K562 (cell line): ENCODE results near the gene SLC7A4. TPM values are rescaled to one million over a fixed set of nuclear protein-coding genes. Genes with fewer than 3 reads are reported as not detected.
A peak's percentile ranks its signal among the peaks of the same experiment; 100 is the strongest.

ENCODE experiments used
- ARID2 ChIP-seq: fragments of 450-650 bp; IDR thresholded peaks from 2 replicates; pipeline ENCODE4 v1.6.1; 2017; ENCODE audit warnings: antibody characterized with exemption, mild to moderate bottlenecking
- CXXC5 ChIP-seq: fragments of 250-450 bp; sonication (Bioruptor Pico); IDR thresholded peaks from 2 replicates; pipeline ENCODE4 v1.8.0; 2022; ENCODE audit warnings: inconsistent platforms, mild to moderate bottlenecking, moderate library complexity
- ESRRB ChIP-seq: fragments of 250-450 bp; sonication (Bioruptor Pico); IDR thresholded peaks from 2 replicates; pipeline ENCODE4 v1.5.0; 2020; ENCODE audit warnings: mild to moderate bottlenecking, moderate library complexity, borderline replicate concordance
- GATA2 ChIP-seq: sonication (generic); formaldehyde crosslinking; IDR thresholded peaks from 2 replicates; pipeline ENCODE4 v1.4.0; 2020; ENCODE audit warnings: mild to moderate bottlenecking, missing genetic modification reagents
- PYGO2 ChIP-seq: fragments of 450-650 bp; IDR thresholded peaks from 2 replicates; pipeline ENCODE4 v1.6.1; 2016; ENCODE audit warnings: mild to moderate bottlenecking, missing genetic modification characterization, moderate library complexity, missing compliant biosample characterization
- RBM14 ChIP-seq: fragments of 200-400 bp; formaldehyde crosslinking; IDR thresholded peaks from 2 replicates; pipeline ENCODE4 v1.6.1; 2018; ENCODE audit warnings: low read depth, mild to moderate bottlenecking, low read length, moderate library complexity, borderline replicate concordance; ENCODE audit not compliant: insufficient read depth
- RBM22 ChIP-seq: fragments of 200-400 bp; formaldehyde crosslinking; IDR thresholded peaks from 2 replicates; pipeline ENCODE4 v1.6.1; 2018; ENCODE audit warnings: low read length, low read depth; ENCODE audit not compliant: poor library complexity, severe bottlenecking
- RFX1 ChIP-seq: fragments of 450-650 bp; IDR thresholded peaks from 2 replicates; pipeline ENCODE4 v1.6.1; 2016; ENCODE audit warnings: mild to moderate bottlenecking, moderate library complexity
- SMARCB1 ChIP-seq: IDR thresholded peaks from 2 replicates; pipeline ENCODE4 v1.6.1; 2011; ENCODE audit warnings: improper control_type of control experiment, low read depth; ENCODE audit not compliant: insufficient read length
- TAF7 ChIP-seq: fragments of 450-650 bp; IDR thresholded peaks from 2 replicates; pipeline ENCODE4 v1.6.1; 2016; ENCODE audit warnings: missing genetic modification characterization, missing compliant biosample characterization
- TCF3 ChIP-seq: sonication (generic); formaldehyde crosslinking; IDR thresholded peaks from 2 replicates; pipeline ENCODE4 v1.4.0; 2020; ENCODE audit warnings: mild to moderate bottlenecking, missing genetic modification reagents
- XRCC3 ChIP-seq: fragments of 450-650 bp; IDR thresholded peaks from 2 replicates; pipeline ENCODE4 v1.6.1; 2017; ENCODE audit warnings: mild to moderate bottlenecking, moderate library complexity
- ZBED1 ChIP-seq: IDR thresholded peaks from 2 replicates; pipeline ENCODE4 v1.6.1; 2014
- ZFPM2 ChIP-seq: fragments of 250-450 bp; sonication (Bioruptor Pico); IDR thresholded peaks from 2 replicates; pipeline ENCODE4 v1.5.1; 2022; ENCODE audit warnings: mild to moderate bottlenecking
- ZNF124 ChIP-seq: sonication (generic); formaldehyde crosslinking; IDR thresholded peaks from 2 replicates; pipeline ENCODE4 v1.8.1; 2022; ENCODE audit warnings: missing genetic modification reagents
- ZNF212 ChIP-seq: fragments of 450-650 bp; formaldehyde crosslinking; IDR thresholded peaks from 2 replicates; pipeline ENCODE4 v1.4.0; 2020; ENCODE audit warnings: mild to moderate bottlenecking
- ZNF561 ChIP-seq: fragments of 450-650 bp; formaldehyde crosslinking; conservative IDR thresholded peaks from 2 replicates; pipeline ENCODE4 v1.4.0; 2020; ENCODE audit warnings: mild to moderate bottlenecking, moderate library complexity
- ZNF583 ChIP-seq: fragments of 250-450 bp; sonication (Bioruptor Pico); IDR thresholded peaks from 2 replicates; pipeline ENCODE4 v1.4.0; 2020
- ZNF668 ChIP-seq: fragments of 250-450 bp; sonication (Bioruptor Pico); IDR thresholded peaks from 2 replicates; pipeline ENCODE4 v1.8.0; 2022; ENCODE audit warnings: mild to moderate bottlenecking, inconsistent platforms
- polyA plus RNA-seq, 8 experiments: library from polyadenylated mRNA; depleted of rRNA in 4 of 8; stranded (reverse) in 5 of 8; unstranded in 3 of 8; fragments of >200 nt; fragmentation: Nextera tagmentation in 2 of 8; fragmentation: Illumina TruSeq in 1 of 8; extraction: Ambion mirVana in 2 of 8; extraction: Trizol in 1 of 8; gene quantifications; 2 replicates each; pipeline versions ENCODE4 v1.2.1 to v1.2.3, GENCODE V29; 2011 to 2014; ENCODE audit warnings: inconsistent platforms in 1 of 8, missing spikeins in 1 of 8
- total RNA-seq, 7 experiments: library from RNA; depleted of rRNA in 6 of 7; stranded (reverse); fragments of >200 nt in 6 of 7; fragmentation: Illumina TruSeq in 2 of 7; extraction: Trizol in 2 of 7; gene quantifications; 2 replicates each; pipeline versions ENCODE4 v1.2.1 to v1.2.3, GENCODE V29; 2011 to 2021; ENCODE audit warnings: low replicate concordance in 1 of 7
- TF ChIP-seq, protein P1 (sequence below): fragments of 250-450 bp; sonication (Bioruptor Pico); IDR thresholded peaks from 2 replicates; pipeline ENCODE4 v1.5.0; 2022; ENCODE audit warnings: mild to moderate bottlenecking
- TF ChIP-seq, protein P2 (sequence below): fragments of 450-650 bp; formaldehyde crosslinking; IDR thresholded peaks from 2 replicates; pipeline ENCODE4 v1.4.0; 2020; ENCODE audit warnings: mild to moderate bottlenecking, moderate library complexity
- TF ChIP-seq, protein P3 (sequence below): fragments of 450-650 bp; formaldehyde crosslinking; IDR thresholded peaks from 2 replicates; pipeline ENCODE4 v1.4.0; 2020; ENCODE audit warnings: mild to moderate bottlenecking, moderate library complexity
- TF ChIP-seq, protein P4 (sequence below), 2 experiments: IDR thresholded peaks; 2 replicates each; pipeline ENCODE4 v1.6.1; 2011; ENCODE audit warnings: borderline replicate concordance in 1 of 2, control low read depth in 1 of 2, low read depth in 1 of 2, low read length in 1 of 2, mild to moderate bottlenecking in 1 of 2, mixed read lengths in 1 of 2, moderate library complexity in 1 of 2; ENCODE audit not compliant: insufficient read depth in 1 of 2, insufficient read length in 1 of 2, poor library complexity in 1 of 2, severe bottlenecking in 1 of 2; ENCODE audit errors: extremely low read depth in 1 of 2

Gene SLC7A4
- total and polyA plus RNA-seq, 9 of the 15 experiments (the other 6 are each of a cell fraction or from before 2014, with no cell fraction given): not detected

DNA sequence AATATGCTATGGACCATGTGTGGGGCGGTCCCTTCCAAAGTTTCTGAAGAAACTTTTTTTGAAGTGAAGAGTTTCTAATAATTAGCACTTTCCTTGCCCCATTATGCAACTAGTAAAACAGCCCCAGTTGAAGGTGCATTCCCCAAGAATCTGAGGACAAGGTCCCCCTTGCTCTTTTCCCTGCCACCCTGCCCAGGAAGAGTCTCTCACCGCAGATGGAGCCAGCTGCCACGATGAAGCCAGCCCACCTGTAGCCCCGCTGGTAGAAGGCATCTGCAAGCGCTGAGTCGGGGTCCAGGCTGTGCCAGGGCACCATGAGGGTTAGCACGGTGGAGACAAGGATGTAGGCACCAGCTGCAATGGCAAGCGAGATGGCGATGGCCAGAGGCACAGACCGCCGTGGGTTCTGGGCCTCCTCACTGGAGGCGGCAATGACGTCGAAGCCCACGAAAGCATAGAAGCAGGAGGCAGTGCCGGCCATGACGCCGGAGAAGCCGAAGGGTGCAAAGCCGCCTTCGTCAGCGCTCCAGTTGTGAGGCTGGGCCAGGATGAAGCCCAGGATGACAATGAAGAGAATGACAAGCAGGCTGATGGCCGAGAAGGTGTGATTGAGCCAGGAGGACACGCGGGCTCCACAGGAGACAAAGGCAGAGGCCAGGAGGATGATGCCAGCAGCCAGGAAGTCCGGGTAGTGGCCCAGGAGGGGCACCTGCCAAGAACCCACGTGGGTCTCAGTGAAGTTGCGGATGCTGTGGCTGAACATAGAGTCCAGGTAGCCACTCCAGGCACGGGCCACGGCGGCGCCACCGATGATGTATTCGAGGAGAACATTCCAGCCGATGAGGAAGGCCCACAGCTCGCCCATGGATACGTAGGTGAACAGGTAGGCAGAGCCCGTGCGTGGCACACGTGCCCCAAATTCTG is 1.5 kb downstream of the SLC7A4 start (continued):
- TF ChIP-seq, protein P1, sequence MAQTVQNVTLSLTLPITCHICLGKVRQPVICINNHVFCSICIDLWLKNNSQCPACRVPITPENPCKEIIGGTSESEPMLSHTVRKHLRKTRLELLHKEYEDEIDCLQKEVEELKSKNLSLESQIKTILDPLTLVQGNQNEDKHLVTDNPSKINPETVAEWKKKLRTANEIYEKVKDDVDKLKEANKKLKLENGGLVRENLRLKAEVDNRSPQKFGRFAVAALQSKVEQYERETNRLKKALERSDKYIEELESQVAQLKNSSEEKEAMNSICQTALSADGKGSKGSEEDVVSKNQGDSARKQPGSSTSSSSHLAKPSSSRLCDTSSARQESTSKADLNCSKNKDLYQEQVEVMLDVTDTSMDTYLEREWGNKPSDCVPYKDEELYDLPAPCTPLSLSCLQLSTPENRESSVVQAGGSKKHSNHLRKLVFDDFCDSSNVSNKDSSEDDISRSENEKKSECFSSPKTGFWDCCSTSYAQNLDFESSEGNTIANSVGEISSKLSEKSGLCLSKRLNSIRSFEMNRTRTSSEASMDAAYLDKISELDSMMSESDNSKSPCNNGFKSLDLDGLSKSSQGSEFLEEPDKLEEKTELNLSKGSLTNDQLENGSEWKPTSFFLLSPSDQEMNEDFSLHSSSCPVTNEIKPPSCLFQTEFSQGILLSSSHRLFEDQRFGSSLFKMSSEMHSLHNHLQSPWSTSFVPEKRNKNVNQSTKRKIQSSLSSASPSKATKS (CRISPR knock-in tag): no peak
- TF ChIP-seq TAF7 (tag) (no peak), ZNF583 (CRISPR knock-in tag) (peak; percentile 60; the same call in 1 of the 2 replicates), RFX1 (no peak), PYGO2 (tag) (no peak), TCF3 (CRISPR knock-in tag) (no peak), SMARCB1 (no peak), ESRRB (no peak), ZNF212 (no peak), RBM22 (no peak), XRCC3 (no peak), ZNF561 (no peak), ZBED1 (no peak), ZNF668 (CRISPR knock-in tag) (no peak), ZNF124 (no peak), GATA2 (CRISPR knock-in tag) (no peak), RBM14 (0 out of 2 replicates have a peak, but pooled peaks have one; percentile 89), CXXC5 (CRISPR knock-in tag) (no peak), ARID2 (no peak), ZFPM2 (no peak)
- TF ChIP-seq, protein P2, sequence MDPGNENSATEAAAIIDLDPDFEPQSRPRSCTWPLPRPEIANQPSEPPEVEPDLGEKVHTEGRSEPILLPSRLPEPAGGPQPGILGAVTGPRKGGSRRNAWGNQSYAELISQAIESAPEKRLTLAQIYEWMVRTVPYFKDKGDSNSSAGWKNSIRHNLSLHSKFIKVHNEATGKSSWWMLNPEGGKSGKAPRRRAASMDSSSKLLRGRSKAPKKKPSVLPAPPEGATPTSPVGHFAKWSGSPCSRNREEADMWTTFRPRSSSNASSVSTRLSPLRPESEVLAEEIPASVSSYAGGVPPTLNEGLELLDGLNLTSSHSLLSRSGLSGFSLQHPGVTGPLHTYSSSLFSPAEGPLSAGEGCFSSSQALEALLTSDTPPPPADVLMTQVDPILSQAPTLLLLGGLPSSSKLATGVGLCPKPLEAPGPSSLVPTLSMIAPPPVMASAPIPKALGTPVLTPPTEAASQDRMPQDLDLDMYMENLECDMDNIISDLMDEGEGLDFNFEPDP (CRISPR knock-in tag): 0 out of 2 replicates have a peak, but pooled peaks have one; percentile 65
- TF ChIP-seq, protein P3, sequence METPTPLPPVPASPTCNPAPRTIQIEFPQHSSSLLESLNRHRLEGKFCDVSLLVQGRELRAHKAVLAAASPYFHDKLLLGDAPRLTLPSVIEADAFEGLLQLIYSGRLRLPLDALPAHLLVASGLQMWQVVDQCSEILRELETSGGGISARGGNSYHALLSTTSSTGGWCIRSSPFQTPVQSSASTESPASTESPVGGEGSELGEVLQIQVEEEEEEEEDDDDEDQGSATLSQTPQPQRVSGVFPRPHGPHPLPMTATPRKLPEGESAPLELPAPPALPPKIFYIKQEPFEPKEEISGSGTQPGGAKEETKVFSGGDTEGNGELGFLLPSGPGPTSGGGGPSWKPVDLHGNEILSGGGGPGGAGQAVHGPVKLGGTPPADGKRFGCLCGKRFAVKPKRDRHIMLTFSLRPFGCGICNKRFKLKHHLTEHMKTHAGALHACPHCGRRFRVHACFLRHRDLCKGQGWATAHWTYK (CRISPR knock-in tag): 0 out of 2 replicates have a peak, but pooled peaks have one; percentile 56
- TF ChIP-seq, protein P4, sequence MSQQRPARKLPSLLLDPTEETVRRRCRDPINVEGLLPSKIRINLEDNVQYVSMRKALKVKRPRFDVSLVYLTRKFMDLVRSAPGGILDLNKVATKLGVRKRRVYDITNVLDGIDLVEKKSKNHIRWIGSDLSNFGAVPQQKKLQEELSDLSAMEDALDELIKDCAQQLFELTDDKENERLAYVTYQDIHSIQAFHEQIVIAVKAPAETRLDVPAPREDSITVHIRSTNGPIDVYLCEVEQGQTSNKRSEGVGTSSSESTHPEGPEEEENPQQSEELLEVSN (IDR thresholded peaks at IDR 0.05; ENCODE audit: borderline replicate concordance in 1 of 2, extremely low read depth in 1 of 2, insufficient read depth in 1 of 2, insufficient read length in 1 of 2, low read depth in 1 of 2, low read length in 1 of 2, poor library complexity in 1 of 2, severe bottlenecking in 1 of 2): peak in 1 of 2 experiments; percentile 51
